Smooth muscle cell (in vitro differentiated cells): ENCODE results near the gene NDST3. TPM values are rescaled to one million over a fixed set of nuclear protein-coding genes. Genes with fewer than 3 reads are reported as not detected.
A peak's percentile ranks its signal among the peaks of the same experiment; 100 is the strongest.

Experiments
- DNase-seq: peaks from one replicate; lab custom pipeline; 2025; ENCODE audit not compliant: unreplicated experiment; lab: John Stamatoyannopoulos, UW
- H2AFZ ChIP-seq: fragments of 200-600 bp; sonication (generic); 2 replicates; pipeline ENCODE4 v1.6.0; 2016; ENCODE audit warnings: antibody characterized with exemption, low read depth, mild to moderate bottlenecking
- H3F3A ChIP-seq: fragments of 200-600 bp; sonication (generic); 2 replicates; pipeline ENCODE4 v1.6.0; 2017; ENCODE audit warnings: antibody characterized with exemption, low read depth
- H3K27ac ChIP-seq: fragments of 200-600 bp; sonication (generic); 2 replicates; pipeline ENCODE4 v1.5.1; 2016; ENCODE audit warnings: low read depth, mild to moderate bottlenecking
- H3K27me3 ChIP-seq: fragments of 200-600 bp; sonication (generic); 2 replicates; pipeline ENCODE4 v1.6.1; 2016; ENCODE audit warnings: low read depth, mild to moderate bottlenecking
- H3K36me3 ChIP-seq: fragments of 200-600 bp; sonication (generic); 2 replicates; pipeline ENCODE4 v1.5.1; 2016; ENCODE audit warnings: low read depth
- H3K4me1 ChIP-seq: fragments of 200-600 bp; sonication (generic); 2 replicates; pipeline ENCODE4 v1.5.1; 2016; ENCODE audit warnings: low read depth
- H3K4me2 ChIP-seq: fragments of 200-600 bp; sonication (generic); 2 replicates; pipeline ENCODE4 v1.6.0; 2016; ENCODE audit warnings: mild to moderate bottlenecking
- H3K4me3 ChIP-seq: fragments of 200-600 bp; sonication (generic); 2 replicates; pipeline ENCODE4 v1.5.1; 2016; ENCODE audit warnings: mild to moderate bottlenecking
- H3K79me2 ChIP-seq: fragments of 200-600 bp; sonication (generic); 2 replicates; pipeline ENCODE4 v1.6.0; 2016; ENCODE audit warnings: low read depth, mild to moderate bottlenecking
- H3K9ac ChIP-seq: fragments of 200-600 bp; sonication (generic); 2 replicates; pipeline ENCODE4 v1.6.0; 2016; ENCODE audit warnings: low read depth
- H3K9me3 ChIP-seq: fragments of 200-600 bp; sonication (generic); replicated peaks from 2 replicates; pipeline ENCODE4 v1.5.1; 2016; ENCODE audit warnings: low read depth
- H4K20me1 ChIP-seq: fragments of 200-600 bp; sonication (generic); 2 replicates; pipeline ENCODE4 v1.6.0; 2016; ENCODE audit warnings: low read depth
- WGBS: methylation state at CpG from one replicate; pipeline ENCODE4 v1.1.7; 2016; ENCODE audit warnings: low lambda C conversion rate; 5-methylcytosine and 5-hydroxymethylcytosine counted together
- polyA plus RNA-seq: library from polyadenylated mRNA; unstranded; fragments of >200 nt; fragmentation: Nextera tagmentation; extraction: Ambion mirVana; gene quantifications from 2 replicates; pipeline ENCODE4 v1.2.1, GENCODE V29; 2016
- total RNA-seq: library from RNA; depleted of rRNA; stranded (reverse); fragments of >200 nt; gene quantifications from 2 replicates; pipeline ENCODE4 v1.2.3, GENCODE V29; 2014
- TF ChIP-seq, protein P1 (sequence below): fragments of 200-600 bp; sonication (generic); IDR thresholded peaks from 2 replicates; pipeline ENCODE4 v1.5.1; 2017; ENCODE audit warnings: borderline replicate concordance, mild to moderate bottlenecking, antibody characterized with exemption; ENCODE audit not compliant: insufficient read depth, poor library complexity, severe bottlenecking

Gene NDST3
- total and polyA plus RNA-seq, 2 experiments from 2014 or later = 0.13 TPM; not detected in 1

DNA sequence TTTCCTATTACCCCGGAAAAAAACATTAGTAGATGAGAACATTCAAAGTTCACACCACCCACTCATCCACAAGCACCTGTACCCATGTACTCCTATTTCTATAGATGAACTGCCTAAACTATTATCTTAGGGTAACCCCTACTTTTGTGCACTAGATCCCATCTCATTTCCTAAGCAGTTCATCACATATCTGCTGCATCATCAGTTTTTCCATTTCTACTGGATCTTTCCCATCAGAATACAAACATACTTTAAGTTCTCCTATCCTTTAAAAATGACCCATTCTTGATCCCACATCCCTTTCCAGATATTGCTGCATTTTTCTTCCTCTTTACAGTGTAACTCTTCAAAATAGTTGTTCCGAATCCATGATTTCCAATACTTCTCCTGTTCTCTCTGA, 237.5 kb downstream of the NDST3 start:
- Histone ChIP-seq H3K27me3 (no peaks in the 10 kb centered on the region), H3K4me2 (no peak overlapping the region), H3K9me3 (no peaks in the 10 kb centered on the region), H3K79me2 (no peaks in the 10 kb centered on the region), H3K36me3 (no peaks in the 10 kb centered on the region), H2AFZ (no peak overlapping the region), H3K27ac (no peak overlapping the region), H3K4me1 (no peaks in the 10 kb centered on the region), H4K20me1 (no peaks in the 10 kb centered on the region), H3K4me3 (no peak overlapping the region), H3K9ac (no peak overlapping the region), H3F3A (no peaks in the 10 kb centered on the region)
- DNase-seq = no peak
- WGBS = 85% methylated on average over 2 of the region's 2 CpGs
- TF ChIP-seq, protein P1, sequence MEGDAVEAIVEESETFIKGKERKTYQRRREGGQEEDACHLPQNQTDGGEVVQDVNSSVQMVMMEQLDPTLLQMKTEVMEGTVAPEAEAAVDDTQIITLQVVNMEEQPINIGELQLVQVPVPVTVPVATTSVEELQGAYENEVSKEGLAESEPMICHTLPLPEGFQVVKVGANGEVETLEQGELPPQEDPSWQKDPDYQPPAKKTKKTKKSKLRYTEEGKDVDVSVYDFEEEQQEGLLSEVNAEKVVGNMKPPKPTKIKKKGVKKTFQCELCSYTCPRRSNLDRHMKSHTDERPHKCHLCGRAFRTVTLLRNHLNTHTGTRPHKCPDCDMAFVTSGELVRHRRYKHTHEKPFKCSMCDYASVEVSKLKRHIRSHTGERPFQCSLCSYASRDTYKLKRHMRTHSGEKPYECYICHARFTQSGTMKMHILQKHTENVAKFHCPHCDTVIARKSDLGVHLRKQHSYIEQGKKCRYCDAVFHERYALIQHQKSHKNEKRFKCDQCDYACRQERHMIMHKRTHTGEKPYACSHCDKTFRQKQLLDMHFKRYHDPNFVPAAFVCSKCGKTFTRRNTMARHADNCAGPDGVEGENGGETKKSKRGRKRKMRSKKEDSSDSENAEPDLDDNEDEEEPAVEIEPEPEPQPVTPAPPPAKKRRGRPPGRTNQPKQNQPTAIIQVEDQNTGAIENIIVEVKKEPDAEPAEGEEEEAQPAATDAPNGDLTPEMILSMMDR = no peak

DNA sequence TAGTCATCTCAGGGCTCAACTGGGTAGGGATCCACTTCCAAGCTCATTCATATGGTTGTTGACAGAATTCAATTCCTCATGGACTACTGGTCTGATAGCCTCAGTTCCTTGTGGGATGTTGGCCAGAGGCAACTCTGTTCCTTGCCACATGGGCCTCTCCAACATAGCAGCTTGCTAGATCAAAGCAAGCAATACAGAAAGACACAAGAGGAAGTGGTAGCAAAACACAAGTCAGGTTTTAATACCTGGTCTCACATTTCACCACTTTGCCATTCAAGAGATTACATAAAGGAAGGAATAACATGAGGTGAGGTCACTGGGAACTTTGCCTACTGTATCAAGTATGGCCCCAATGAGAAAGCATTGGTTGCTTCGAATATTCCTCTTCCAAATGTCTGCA, 239.4 kb downstream of the NDST3 start:
- Histone ChIP-seq H3F3A (no peaks in the 10 kb centered on the region), H3K4me3 (no peak overlapping the region), H3K27ac (no peak overlapping the region), H3K9ac (no peak overlapping the region), H3K36me3 (no peaks in the 10 kb centered on the region), H4K20me1 (no peaks in the 10 kb centered on the region), H3K79me2 (no peaks in the 10 kb centered on the region), H2AFZ (no peak overlapping the region), H3K27me3 (no peaks in the 10 kb centered on the region), H3K4me2 (no peak overlapping the region), H3K4me1 (no peaks in the 10 kb centered on the region), H3K9me3 (no peaks in the 10 kb centered on the region)
- WGBS = 96% methylated on average over 1 of the region's 1 CpG
- TF ChIP-seq, protein P1 = no peak
- DNase-seq = no peak

DNA sequence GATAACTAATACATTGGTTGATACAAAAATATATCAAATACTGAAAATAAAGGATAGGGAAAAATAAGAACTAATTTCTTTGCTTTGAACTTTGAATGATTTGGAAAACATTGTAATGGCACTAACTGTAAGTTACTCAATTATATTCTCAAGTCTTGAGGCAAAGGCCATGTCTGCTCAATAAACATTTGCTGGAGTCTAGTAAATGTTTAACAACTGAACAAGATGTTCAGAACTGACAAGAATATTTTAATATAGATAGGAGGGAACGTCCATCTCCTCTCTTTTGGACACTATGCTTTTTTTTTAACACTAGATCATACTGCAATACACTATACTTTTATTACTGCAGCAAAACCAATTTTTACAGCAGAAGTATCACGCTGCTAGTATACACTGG, 242.3 kb downstream of the NDST3 start:
- Histone ChIP-seq H3K4me3 (no peak overlapping the region), H3K9me3 (no peaks in the 10 kb centered on the region), H2AFZ (no peak overlapping the region), H3K4me2 (no peak overlapping the region), H3K27ac (no peak overlapping the region), H4K20me1 (peaks cover 11% of the 10 kb centered on the region), H3K4me1 (peaks cover 19% of the 10 kb centered on the region), H3K36me3 (no peaks in the 10 kb centered on the region), H3K27me3 (no peaks in the 10 kb centered on the region), H3K79me2 (peaks cover 8% of the 10 kb centered on the region), H3K9ac (no peak overlapping the region), H3F3A (peaks cover 12% of the 10 kb centered on the region)
- TF ChIP-seq, protein P1 = no peak
- no peak for DNase-seq
- WGBS = 90% methylated on average over 2 of the region's 2 CpGs

DNA sequence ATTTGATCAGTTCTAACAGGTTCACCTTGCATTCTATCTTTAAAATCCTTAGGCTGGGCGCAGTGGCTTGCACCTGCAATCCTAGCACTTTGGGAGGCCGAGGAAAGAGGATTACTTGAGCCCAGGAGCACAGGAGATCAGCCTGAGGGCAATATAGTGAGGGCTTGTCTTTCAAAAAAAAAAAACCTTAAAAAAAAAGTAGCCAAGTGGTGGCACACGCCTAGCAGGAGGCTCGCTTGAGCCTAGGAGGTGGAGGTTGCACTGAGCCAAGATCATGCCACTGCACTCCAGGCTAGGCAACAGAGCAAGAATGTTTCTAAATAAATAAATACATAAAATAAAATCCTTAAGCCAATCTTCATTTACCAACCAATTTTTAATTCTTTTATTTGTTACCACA, 243.0 kb downstream of the NDST3 start:
- peaks cover 8% of the 10 kb centered on the region for H3K79me2 ChIP-seq
- H3K9me3 ChIP-seq = no peaks in the 10 kb centered on the region
- H3F3A ChIP-seq = peaks cover 15% of the 10 kb centered on the region
- H3K27me3 ChIP-seq = no peaks in the 10 kb centered on the region
- DNase-seq = no peak
- 90% methylated on average over 4 of the region's 4 CpGs for WGBS
- peak overlapping the region; percentile 73 for H3K4me3 ChIP-seq
- H4K20me1 ChIP-seq = peaks cover 11% of the 10 kb centered on the region
- no peak overlapping the region for H3K9ac ChIP-seq
- no peak overlapping the region for H3K4me2 ChIP-seq
- no peak overlapping the region for H2AFZ ChIP-seq
- TF ChIP-seq, protein P1 = no peak
- H3K4me1 ChIP-seq = peaks cover 19% of the 10 kb centered on the region
- no peak overlapping the region for H3K27ac ChIP-seq
- no peaks in the 10 kb centered on the region for H3K36me3 ChIP-seq
